Activated naive CD8-positive, alpha-beta T cell treated with anti-CD3 and anti-CD28 coated beads, Interleukin-2, amount 50 U/mL, for 16 hours (primary cell): ENCODE measurements around the gene SH3RF2.
"Not testable (repeated sequence)": the region's sequence is repeated elsewhere in the genome, so short reads cannot be mapped to it uniquely, and the experiment has no call there.

ENCODE experiments used
- DNase-seq: peaks from one replicate; pipeline ENCODE4 v3.0.0-alpha.2; 2020; ENCODE audit warnings: low read depth, low spot score

The SH3RF2 gene

DNA sequence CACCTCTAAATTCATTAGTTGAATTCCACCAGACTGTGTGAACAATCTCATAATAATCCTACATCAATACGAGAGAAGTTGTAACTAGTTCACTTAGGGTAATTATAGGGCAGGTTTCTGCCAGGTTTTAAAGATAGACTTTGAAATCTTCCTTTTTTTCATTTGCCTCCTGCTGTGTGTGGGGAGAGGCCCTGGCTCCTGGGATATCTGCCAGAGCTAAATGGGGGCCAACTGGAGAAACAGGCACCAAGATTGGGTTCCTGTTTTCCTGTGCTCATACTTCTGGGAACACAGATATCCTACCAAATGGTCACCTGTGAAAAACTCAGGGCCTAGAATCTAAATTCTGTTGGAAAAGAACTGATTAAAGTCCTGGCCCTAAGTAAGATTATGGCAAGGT is 42.3 kb downstream of the SH3RF2 start:
- DNase-seq = no peak

DNA sequence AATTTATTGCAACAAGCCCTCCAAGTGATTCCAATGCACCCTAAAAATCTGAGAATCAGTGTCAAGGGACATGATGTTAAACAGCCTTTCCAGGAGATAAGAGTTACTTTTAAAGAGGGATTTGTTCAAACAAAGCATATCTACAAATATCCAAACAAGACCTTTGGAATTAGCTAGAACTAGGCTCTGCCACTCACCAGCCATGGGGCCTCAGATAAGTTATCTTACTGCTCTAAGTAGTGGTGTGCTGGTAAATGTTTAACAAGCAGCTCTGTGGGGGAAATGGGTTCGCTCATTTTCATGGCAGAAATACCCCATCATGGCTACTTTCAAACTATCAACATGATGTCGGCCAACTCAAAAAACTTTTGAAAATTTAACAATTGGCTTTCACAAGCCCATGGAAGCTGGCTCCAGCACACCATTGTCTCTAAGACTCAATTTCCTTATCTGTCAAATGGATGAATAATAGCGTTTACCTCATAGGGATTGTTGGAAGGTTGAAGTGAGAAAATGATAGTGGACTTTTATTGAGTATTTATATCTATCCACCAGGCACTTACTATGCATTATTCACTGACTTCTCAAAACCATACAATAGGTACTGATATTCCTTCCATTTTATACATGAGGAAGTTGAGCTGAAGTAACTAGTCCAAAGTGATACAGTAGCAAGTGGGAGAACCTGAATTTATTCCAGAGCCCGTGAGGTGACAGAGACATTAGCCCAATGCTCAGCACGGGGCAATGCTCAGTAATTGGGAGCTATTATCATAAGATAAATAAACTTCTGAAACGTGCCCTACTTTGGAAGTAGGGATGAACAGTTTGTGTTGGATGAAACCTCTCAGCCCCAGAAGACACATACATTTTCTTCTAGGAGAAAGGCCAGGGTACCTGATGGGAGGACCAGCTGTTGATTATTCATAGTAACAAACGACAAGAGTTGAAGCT is 43.2 kb downstream of the SH3RF2 start:
- DNase-seq = no peak

DNA sequence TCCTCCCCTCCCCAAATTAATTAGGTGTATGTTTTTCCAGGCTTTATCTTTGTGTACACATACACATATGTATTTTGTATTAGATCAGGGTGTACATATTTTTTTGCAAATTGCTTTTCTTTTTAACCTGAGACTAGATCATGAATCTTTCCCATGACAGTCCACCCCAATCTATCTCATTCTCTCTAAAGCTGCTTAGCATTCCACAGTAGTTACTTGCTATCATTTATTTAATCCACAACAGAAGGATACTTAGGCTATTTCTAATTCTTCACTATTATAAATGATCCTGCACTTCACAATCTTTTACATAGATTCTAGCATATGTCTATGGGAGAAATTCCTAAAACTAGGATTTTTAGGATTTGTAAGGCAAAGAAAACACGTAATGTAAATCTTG is 43.9 kb downstream of the SH3RF2 start:
- DNase-seq = no peak

DNA sequence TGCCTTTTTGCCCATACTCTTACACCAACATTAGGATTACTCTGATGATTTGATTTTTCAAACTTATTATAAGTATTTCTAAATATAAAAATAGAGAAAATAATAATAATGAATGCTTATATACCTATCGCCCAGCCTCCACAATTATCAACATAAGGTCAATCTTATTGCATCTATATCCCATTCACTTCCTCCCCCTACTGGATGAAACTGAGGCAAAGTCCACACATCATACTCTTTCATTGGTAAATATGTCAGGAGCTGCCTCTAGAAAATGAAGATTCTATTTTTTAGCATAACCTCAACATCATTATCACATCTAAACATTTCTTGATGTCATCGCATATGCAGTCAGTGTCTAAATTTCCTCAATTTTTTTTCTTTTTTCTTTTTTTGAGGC is 44.3 kb downstream of the SH3RF2 start:
- no peak for DNase-seq

DNA sequence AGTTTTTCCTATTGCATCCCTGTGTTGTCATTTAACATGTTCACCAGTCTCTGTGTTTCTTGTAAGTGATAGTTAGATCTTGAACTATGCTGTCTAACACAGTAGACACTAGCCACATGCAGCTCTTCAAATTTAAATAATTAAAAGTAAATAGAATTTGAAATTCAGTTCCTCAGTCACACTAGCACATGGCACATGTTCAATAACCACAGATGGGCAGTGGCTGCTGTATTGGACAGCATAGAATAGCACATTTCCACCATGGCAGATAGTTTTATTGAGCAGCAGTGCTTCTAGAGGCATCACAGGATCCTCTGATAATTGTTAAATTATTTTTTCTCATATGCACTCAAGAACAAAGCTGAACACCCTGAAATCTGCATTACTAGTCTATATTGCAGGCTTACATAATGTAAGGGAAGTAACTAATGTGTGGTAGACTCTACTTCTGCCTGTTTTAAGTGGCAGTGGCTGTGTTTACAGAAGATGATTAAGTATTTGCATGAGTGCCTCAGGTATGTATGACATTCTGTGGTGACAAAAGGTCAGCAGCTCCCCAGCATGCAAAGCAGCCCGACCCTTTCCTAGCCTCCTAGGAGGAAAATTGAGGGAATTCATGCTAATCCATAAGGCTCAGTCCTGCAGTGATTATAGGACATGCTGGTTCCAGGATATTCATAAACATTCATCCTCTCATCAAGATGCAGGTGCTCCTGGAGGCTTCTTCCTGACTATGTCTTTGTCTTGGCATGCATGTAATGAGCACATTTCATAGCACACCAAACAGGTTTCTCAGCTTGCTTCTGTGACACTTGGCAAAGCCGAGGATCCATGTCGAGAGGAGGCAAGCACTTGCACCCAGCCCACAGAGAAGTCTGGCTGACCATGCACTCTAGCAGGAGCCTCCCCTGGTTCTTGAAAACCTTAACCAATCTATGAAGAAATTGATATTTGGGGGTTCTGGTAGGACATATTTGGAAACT is 45.5 kb downstream of the SH3RF2 start:
- DNase-seq = no peak

DNA sequence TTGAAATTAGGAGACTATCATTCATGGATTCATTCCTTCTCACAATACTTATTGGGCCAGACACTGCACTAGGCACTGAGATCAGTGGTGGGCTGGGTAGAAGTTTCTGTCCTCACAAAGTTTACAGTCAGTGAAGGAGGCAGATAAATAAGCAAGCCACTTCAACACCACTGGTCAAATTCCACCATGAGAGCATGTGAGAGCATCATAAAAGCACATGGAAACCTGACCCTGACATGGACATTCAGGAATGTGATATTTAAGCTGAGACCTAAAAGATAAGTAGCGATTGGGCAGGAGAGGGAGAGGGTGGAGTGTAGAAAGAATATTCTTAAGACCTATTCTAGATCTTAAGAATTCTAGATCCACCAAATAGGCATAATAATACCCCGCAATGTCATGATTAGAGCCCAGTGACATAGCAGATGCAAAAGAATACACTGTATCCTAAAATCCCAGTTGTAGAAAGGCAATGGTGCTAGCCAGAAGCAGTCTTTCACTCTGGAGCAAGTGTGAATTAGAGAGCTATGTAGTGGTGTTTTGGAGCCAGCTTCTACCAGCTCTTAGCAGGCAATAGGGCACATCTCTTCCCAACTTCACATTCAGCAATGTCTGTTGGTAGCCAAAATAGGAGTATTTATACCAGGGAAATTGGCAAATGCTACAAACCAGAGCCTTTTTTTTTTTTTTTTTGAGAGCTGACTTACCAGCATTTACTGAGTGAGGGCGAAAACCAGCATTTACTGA is 46.4 kb downstream of the SH3RF2 start:
- DNase-seq = no peak

DNA sequence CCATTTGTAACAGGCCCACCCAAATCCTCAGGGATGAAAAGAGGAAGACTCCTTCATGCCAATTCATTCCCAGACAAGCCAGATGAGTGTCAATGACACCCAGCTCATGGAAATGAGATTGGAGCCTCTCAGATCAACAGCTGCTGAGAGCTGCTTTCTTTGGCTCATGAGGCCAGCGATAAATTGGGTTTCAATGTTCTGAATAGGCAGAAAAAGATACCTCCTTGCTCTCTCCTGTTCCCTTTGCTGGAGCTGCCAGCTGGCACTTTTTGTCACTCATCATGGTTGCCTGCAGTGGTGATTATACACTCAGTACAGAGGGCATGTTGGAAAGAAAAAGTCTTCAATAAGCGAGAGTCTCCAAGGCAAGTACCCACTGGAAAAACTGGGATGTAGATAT is 47.1 kb downstream of the SH3RF2 start:
- no peak for DNase-seq

DNA sequence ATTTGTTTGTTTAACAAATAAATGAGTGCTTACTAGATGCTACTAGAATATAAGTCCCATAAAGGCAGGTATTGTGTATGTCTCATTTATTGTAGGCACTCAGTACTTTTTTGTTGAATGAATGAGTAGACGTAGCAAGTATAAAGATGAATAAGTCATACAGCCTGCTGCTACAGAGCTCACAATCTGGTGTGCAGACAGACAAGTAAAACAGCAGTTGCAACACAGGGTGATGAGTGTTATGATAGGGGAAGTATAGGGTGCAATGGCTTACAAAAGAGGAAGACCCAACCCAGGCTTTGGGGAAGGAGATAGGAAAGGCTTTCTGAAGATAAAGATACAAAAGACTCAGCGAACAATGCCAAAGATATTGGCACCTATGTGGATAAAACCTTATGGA is 47.7 kb downstream of the SH3RF2 start:
- DNase-seq = no peak

DNA sequence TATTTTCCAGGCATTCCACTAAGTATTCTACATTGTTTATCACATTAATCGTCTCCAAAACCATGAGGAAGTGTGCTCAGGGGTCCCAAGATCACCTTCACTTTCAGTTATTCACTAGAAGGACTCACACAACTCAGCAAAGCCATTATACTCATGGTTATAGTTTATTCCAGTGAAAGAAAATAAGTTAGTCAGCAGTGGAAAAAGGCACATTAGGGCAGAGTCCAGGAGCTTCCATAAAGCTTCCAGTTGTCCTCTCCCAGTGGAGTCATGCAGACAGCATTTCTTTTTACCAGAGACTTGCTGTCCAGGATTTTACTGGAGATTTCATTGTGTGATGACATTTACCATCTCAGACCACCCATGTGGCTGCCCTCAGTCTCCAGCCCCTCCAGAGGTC is 51.5 kb downstream of the SH3RF2 start:
- no peak for DNase-seq

DNA sequence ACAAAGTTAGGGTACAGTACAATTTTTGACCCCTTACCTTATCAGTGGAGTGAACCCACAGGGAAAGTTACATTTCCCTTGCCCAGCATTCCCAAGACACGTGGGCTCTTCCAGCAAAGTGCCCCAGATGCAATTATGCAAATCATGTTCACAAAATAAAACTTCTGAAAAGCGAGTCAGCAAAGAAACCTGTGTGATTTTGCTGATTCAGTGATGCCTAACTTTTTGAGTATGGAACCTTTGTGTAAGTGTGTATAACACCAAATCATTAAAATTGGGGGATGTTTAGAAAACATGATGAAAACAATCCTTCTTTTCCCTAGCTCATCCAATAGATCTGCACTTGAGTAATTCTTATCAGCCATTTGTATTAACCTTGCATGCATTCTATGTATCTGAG is 52.6 kb downstream of the SH3RF2 start:
- DNase-seq = no peak

DNA sequence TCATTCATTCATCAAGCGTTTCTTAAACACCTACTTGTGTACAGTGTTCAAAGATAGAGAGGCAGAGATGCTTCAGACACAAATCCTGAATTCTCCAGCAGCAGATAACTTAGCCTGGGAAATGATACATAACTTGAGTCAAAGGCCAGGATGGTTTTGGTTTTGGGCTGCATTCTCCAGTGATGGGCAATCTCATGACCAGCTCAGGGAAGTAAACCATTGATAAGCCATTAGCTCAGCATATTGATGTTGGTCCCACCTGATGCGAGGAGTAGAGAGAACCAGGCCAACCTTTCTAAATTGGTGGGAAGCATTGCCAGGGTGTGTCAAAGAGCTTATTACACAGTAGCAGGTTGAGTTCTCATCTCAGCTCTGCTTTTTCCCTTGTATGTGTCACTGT is 53.0 kb downstream of the SH3RF2 start:
- no peak for DNase-seq

DNA sequence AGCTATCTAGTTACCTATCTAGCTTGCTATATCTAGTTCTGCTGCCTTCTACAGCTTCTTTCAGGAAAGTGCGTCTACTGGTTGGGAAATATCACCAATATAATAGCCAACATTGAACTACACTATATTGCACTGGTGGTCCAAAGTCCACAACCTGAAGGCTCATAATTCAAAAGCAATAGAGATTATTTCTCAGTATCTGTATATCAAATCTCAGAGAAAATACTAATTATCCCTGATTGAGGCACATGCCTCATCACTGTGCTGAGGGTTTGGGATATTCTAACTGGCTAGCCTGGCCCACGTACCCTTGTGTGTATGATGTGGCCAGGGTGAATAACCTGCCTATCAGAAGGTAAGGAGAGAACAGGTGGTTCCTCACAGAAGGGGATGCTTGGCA is 53.8 kb downstream of the SH3RF2 start:
- no peak for DNase-seq

DNA sequence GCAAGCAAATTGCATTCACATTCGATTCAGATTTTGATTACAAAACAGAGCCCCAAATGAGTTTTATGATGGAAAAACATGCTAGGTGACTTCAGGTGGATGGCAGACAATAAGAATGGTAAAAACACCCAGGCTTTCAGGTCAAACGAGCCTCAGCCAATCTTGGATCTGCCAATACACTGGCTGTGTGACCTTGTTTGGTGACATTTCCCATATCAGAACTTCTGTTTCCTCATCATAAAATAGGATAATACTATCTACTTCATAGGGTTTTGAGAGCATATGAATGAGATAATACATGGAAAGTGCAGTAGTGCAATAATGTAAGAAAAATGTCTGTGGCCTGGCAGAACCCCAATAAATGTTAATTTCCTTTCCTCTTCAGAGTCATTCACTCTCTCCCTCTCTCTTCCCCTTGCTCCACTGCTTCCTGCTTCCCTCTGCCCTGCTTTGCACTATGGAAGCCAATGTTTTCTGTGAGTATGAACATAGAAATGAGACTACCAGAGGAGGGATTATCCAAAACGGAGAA is 54.7 kb downstream of the SH3RF2 start:
- no peak for DNase-seq

DNA sequence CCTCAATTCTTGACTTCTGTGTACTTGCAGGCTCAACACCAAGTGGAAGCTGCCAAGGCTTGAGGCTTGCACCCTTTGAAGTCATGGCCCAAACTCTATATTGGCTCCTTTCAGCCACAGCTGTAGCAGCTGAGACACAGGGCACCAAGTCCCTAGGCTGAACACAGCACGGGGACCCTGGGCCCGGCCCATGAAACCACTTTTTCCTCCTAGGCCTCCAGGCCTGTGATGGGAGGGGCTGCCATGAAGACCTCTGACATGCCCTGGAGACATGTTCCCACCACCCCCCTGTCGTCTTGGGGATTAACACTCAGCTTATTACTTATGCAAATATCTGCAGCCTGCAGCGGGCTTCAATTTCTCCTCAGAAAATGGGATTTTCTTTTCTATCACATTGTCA is 57.2 kb downstream of the SH3RF2 start:
- not testable (repeated sequence) for DNase-seq

DNA sequence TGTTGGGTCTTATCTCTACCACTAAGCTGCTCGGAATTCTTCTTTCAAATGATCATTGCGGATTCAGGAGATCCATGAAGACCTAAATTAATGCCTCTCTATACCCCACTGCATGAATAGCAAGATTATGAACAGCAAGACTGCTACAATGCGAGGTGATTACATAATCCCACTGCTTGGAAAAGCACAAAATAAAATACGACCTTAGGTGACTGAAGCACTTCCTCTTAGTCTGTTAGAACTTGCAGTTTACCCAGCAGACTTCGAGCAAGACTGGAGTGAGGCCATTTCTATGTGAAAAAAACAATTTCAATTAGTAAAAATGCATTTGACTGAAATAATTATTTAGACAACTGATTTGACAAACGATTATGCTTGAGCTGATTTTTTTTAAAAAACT is 59.8 kb downstream of the SH3RF2 start:
- no peak for DNase-seq

DNA sequence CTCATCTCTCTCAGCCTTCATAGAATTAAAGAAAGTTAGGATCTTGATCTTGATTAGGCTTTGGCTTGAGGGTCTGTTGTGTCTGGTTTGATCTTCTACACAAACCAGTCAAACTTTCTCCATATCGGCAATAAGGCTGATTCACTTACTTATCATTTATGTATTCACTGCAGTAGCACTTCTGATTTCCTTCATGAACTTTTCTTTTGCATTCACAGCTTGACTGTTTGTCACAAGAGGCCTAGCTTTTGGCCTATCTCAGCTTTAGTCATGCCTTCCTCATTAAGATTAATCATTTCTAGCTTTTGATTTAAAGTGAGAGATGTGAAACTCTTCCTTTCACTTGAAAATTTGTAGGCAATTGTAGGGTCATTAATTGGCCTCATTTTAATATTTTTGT is 62.8 kb downstream of the SH3RF2 start:
- no peak for DNase-seq

DNA sequence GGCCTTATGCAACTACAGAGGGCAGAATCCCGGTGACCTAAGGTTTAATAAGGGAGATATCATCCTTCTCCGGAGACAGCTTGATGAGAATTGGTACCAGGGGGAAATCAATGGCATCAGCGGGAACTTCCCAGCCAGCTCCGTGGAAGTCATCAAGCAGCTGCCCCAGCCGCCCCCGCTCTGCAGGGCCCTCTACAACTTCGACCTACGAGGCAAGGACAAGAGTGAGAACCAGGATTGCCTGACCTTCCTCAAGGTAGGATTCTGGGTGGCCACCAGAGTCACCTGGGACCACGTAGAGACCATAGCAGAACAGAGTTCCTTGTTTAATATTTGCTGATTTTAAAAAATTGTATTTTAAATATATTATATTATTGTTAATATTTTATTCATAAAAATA is 63.7 kb downstream of the SH3RF2 start:
- DNase-seq = no peak

DNA sequence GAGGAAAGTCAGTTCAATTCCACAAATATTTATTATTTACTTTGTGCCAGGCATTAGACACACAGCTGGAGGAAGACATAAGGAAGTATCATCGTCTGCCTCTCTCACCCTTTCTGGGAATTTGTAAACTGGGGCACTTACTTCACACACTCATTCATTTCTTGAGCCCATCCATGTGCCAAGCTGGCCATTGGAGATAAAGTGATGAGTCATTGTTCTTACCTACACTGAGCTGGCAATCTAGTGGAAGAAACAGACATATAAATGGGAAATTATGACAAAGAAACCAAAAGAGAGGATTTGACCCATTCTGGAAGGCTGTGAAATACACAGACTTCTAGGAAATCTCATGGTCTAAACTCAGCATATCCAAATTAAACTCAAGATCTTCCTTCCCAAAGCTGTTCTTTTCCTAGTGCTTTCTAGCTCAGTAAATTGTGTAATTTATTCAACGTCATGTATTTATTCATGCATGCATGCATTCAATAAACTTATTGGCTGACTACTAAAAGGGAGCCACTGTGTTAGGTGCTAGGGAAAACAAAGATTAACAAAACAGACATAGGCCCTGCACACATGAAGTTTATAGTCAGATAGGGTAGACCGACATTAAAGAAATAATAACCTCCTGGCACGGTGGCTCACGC is 65.3 kb downstream of the SH3RF2 start:
- DNase-seq = no peak

DNA sequence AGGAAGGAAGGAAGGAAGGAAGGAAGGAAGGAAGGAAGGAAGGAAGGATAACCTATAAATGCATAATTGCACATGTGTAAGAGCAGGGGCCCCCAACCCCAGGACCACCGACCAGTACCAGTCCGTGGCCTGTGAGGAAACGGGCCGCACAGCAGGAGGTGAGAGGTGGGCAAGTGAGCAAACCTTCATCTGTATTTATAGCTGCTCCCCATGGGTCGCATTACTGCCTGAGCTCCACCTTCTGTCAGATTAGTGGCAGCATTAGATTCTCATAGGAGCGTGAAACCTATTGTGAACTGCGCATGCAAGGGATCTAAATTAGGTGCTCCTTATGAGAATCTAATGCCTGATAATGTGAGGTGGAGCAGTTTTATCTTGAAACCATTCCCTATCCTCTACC is 66.1 kb downstream of the SH3RF2 start:
- DNase-seq = no peak

DNA sequence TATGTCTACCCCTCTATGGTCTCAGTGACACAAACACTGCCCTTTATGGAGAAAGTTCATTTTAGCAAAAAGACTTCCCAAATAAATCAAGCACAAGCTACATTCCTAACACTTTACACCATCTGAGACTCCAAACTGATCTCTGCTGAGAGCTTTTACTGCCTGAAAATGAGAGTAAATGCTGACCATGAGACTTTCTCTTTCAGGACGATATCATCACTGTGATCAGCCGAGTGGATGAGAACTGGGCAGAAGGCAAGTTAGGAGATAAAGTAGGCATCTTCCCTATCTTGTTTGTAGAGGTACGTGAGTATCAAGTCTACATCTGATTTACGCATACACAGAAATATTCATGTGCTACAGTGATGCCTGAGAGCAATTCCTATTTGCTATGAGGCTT is 67.5 kb downstream of the SH3RF2 start:
- no peak for DNase-seq

DNA sequence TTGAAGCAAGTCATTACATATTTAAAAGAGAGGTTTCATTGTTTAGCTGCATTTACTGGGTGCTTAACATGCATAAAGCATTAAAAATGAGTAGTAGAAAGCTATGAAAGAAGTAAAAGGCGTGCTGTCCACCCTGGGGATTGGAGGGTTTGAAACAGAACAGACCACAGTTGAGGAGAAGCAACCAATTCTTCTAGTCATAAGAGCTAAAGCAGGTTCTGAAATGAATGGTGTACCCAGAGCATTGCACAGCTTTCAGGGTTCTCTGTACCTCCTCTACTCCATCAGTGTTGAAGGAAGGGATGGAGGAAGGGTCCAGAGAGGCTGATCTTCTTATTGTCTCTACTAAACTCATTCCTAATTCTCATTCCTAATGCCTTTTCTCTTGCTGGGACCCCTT is 68.9 kb downstream of the SH3RF2 start:
- no peak for DNase-seq
